Measurements from ENCODE around the gene C6orf136.

- TF ChIP-seq CTCF (conservative IDR thresholded peaks at IDR 0.05) (no peak), ZFX (IDR thresholded peaks at IDR 0.05) (no peak)
Measured at GRCh38 chr6:30651143-30651542, 4.2 kb downstream of the C6orf136 start.

All from C4-2B (cell line).